ENCODE results near the gene OLR1.
"Not testable (repeated sequence)": the region's sequence is repeated elsewhere in the genome, so short reads cannot be mapped to it uniquely, and the experiment has no call there.

OLR1 gene

GRCh38 chr12:10171973-10172728 lies at the start of gene OLR1:
Gene OLR1 (minus strand): TSS chr12:10172132. CDS start chr12:10172077, 55 bp downstream.
- no peak for DNase-seq (ENCODE audit: low read depth, low spot score)

- DNase-seq (ENCODE audit: low read depth, low spot score), result no peak
Observed at GRCh38 chr12:10220398-10221077, 48.6 kb upstream of the OLR1 start.

GRCh38 chr12:10218021-10218420 lies 46.1 kb upstream of the OLR1 start:
- DNase-seq (ENCODE audit: low read depth, low spot score), result no peak

GRCh38 chr12:10215946-10216345 lies 44.0 kb upstream of the OLR1 start:
- DNase-seq (ENCODE audit: low read depth, low spot score), result not testable (repeated sequence)

GRCh38 chr12:10215436-10215835 lies 43.5 kb upstream of the OLR1 start:
- DNase-seq (ENCODE audit: low read depth, low spot score), result no peak

- no peak for DNase-seq (ENCODE audit: low read depth, low spot score)
Observed at GRCh38 chr12:10214895-10215267, 42.9 kb upstream of the OLR1 start.

GRCh38 chr12:10214136-10214894 lies 42.4 kb upstream of the OLR1 start:
- no peak for DNase-seq (ENCODE audit: low read depth, low spot score)

GRCh38 chr12:10213168-10214135 lies 41.5 kb upstream of the OLR1 start:
- DNase-seq (ENCODE audit: low read depth, low spot score), result no peak

GRCh38 chr12:10212739-10213131 lies 40.8 kb upstream of the OLR1 start, which contains the start of gene GABARAPL1:
Gene GABARAPL1 (plus strand): TSS chr12:10212877. CDS start chr12:10213130, 253 bp downstream.
- DNase-seq (ENCODE audit: low read depth, low spot score), result peak; percentile 75

GRCh38 chr12:10211940-10212738 lies 40.2 kb upstream of the OLR1 start:
- DNase-seq (ENCODE audit: low read depth, low spot score), result peak; percentile 98

- no peak for DNase-seq (ENCODE audit: low read depth, low spot score)
Observed at GRCh38 chr12:10211101-10211939, 39.4 kb upstream of the OLR1 start.

GRCh38 chr12:10210225-10210624 lies 38.3 kb upstream of the OLR1 start:
- no peak for DNase-seq (ENCODE audit: low read depth, low spot score)

- no peak for DNase-seq (ENCODE audit: low read depth, low spot score)
Observed at GRCh38 chr12:10207136-10207535, 35.2 kb upstream of the OLR1 start.

GRCh38 chr12:10205220-10205807 lies 33.4 kb upstream of the OLR1 start:
- DNase-seq (ENCODE audit: low read depth, low spot score), result no peak

GRCh38 chr12:10204495-10204894 lies 32.6 kb upstream of the OLR1 start:
- DNase-seq (ENCODE audit: low read depth, low spot score), result not testable (repeated sequence)

GRCh38 chr12:10197879-10198278 lies 25.9 kb upstream of the OLR1 start:
- no peak for DNase-seq (ENCODE audit: low read depth, low spot score)

- no peak for DNase-seq (ENCODE audit: low read depth, low spot score)
Observed at GRCh38 chr12:10196210-10196609, 24.3 kb upstream of the OLR1 start.

GRCh38 chr12:10194160-10194670 lies 22.3 kb upstream of the OLR1 start:
- no peak for DNase-seq (ENCODE audit: low read depth, low spot score)

GRCh38 chr12:10191865-10192264 lies 19.9 kb upstream of the OLR1 start:
- DNase-seq (ENCODE audit: low read depth, low spot score), result no peak
